ENCODE results near the gene EXOC2.

GRCh38 chr6:613981-614380, 79.0 kb downstream of the EXOC2 start:
- TF ChIP-seq, protein P1, sequence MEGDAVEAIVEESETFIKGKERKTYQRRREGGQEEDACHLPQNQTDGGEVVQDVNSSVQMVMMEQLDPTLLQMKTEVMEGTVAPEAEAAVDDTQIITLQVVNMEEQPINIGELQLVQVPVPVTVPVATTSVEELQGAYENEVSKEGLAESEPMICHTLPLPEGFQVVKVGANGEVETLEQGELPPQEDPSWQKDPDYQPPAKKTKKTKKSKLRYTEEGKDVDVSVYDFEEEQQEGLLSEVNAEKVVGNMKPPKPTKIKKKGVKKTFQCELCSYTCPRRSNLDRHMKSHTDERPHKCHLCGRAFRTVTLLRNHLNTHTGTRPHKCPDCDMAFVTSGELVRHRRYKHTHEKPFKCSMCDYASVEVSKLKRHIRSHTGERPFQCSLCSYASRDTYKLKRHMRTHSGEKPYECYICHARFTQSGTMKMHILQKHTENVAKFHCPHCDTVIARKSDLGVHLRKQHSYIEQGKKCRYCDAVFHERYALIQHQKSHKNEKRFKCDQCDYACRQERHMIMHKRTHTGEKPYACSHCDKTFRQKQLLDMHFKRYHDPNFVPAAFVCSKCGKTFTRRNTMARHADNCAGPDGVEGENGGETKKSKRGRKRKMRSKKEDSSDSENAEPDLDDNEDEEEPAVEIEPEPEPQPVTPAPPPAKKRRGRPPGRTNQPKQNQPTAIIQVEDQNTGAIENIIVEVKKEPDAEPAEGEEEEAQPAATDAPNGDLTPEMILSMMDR (IDR thresholded peaks at IDR 0.05; ENCODE audit: extremely low read depth in 1 of 2, insufficient read depth in 1 of 2, low read depth in 1 of 2, low read length in 2 of 2): no peak
- no peak for TF ChIP-seq POLR2A (IDR thresholded peaks at IDR 0.05; ENCODE audit: low read depth, low read length)
- no peak for TF ChIP-seq MYC (IDR thresholded peaks at IDR 0.05; ENCODE audit: low read depth, low read length)
